Measurements from ENCODE around the gene PPT1. TPM values are rescaled to one million over a fixed set of nuclear protein-coding genes. Genes with fewer than 3 reads are reported as not detected.

The PPT1 gene
- total RNA-seq, 4 donors from 2014 or later, result 6.4 to 28.9 (median 18.0) TPM

- H3K27ac ChIP-seq, result no peak overlapping the region
- peaks cover 10% of the 10 kb centered on the region for H3K27me3 ChIP-seq
- DNase-seq, result no peak
- WGBS, 2 donors (ENCODE audit: low coverage in 1 of 2), result 59 to 76% methylated on average over 7 of the region's 7 CpGs
- intact Hi-C loops (cut with DNase I; ENCODE audit: low total_unique reads) (no loop called here), in situ Hi-C loops (cut with MboI; ENCODE audit: low pct_ligation_motif_present in 1 of 4, low pct_unique_long_range_greater_than_20kb in 1 of 4, low sequenced_read_pairs in 3 of 4) (loop anchor here (10.0 to 25.0 kb wide), 5 partner anchors 194 to 297 kb away; no protein-coding TSS in a partner anchor)
- no peaks in the 10 kb centered on the region for H3K36me3 ChIP-seq
- TF ChIP-seq POLR2A (IDR thresholded peaks at IDR 0.05) (no peak), CTCF (IDR thresholded peaks at IDR 0.05) (no peak), EP300 (IDR thresholded peaks at IDR 0.05; ENCODE audit: low read depth) (no peak), POLR2AphosphoS5 (IDR thresholded peaks at IDR 0.05) (no peak)
- H3K4me1 ChIP-seq, result no peaks in the 10 kb centered on the region
- H3K4me3 ChIP-seq, result no peak overlapping the region
- no peaks in the 10 kb centered on the region for H3K9me3 ChIP-seq
These were observed 43.3 kb upstream of the PPT1 start for GRCh38 chr1:40140211-40140973.

GRCh38 chr1:40133839-40134238 lies 36.8 kb upstream of the PPT1 start:
- 47 to 56% methylated on average over 2 of the region's 2 CpGs for WGBS, 2 donors (ENCODE audit: low coverage in 1 of 2)

DNA sequence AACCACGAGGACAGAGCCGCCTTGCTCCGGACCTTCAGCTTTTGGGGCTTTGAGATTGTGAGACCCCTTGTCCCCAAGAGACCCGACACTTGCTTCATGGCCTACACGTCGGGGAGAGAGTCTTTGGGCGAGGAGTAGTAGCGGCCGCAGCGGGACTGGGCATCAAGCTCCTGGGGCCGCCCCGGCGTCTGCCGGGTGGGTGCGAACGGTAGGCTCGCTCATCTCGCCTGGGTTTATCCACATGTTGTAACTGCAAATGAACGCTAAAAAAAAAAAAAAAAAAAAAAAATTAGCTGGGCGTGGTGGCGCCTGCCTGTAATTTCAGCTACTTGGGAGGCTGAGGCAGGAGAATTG lies 36.2 kb upstream of the PPT1 start:
- in situ Hi-C loops (cut with MboI; ENCODE audit: low pct_ligation_motif_present in 1 of 4, low pct_unique_long_range_greater_than_20kb in 1 of 4, low sequenced_read_pairs in 3 of 4) (loop anchor here in 2 of 4 donors (25.0 kb wide), 2 partner anchors 279 to 304 kb away; no protein-coding TSS in a partner anchor), intact Hi-C loops (cut with DNase I; ENCODE audit: low total_unique reads) (no loop called here)
- no peak for DNase-seq
- Histone ChIP-seq H3K4me3 (no peak overlapping the region), H3K4me1 (no peaks in the 10 kb centered on the region), H3K9me3 (peaks cover 0 to 6% of the 10 kb centered on the region in 2 donors), H3K27ac (no peak overlapping the region), H3K36me3 (no peaks in the 10 kb centered on the region), H3K27me3 (peaks cover 25% of the 10 kb centered on the region)
- 87 to 89% methylated on average over 7 to 21 of the region's 21 CpGs for WGBS, 2 donors (ENCODE audit: low coverage in 1 of 2)
- no peak for TF ChIP-seq EP300 (IDR thresholded peaks at IDR 0.05; ENCODE audit: low read depth)
- no peak for TF ChIP-seq POLR2A (IDR thresholded peaks at IDR 0.05)
- TF ChIP-seq CTCF (IDR thresholded peaks at IDR 0.05), result no peak
- TF ChIP-seq POLR2AphosphoS5 (IDR thresholded peaks at IDR 0.05), result no peak

More at GRCh38 chr1:40133839-40134238, 36.8 kb upstream of the PPT1 start:
- no peak overlapping the region for H3K27ac ChIP-seq
- in situ Hi-C loops (cut with MboI; ENCODE audit: low pct_ligation_motif_present in 1 of 4, low pct_unique_long_range_greater_than_20kb in 1 of 4, low sequenced_read_pairs in 3 of 4) (loop anchor here in 2 of 4 donors (25.0 kb wide), 2 partner anchors 278 to 303 kb away; no protein-coding TSS in a partner anchor), intact Hi-C loops (cut with DNase I; ENCODE audit: low total_unique reads) (no loop called here)
- no peak for DNase-seq
- H3K4me1 ChIP-seq, result no peaks in the 10 kb centered on the region
- peaks cover 25% of the 10 kb centered on the region for H3K27me3 ChIP-seq
- no peak for TF ChIP-seq EP300 (IDR thresholded peaks at IDR 0.05; ENCODE audit: low read depth)
- no peak for TF ChIP-seq POLR2AphosphoS5 (IDR thresholded peaks at IDR 0.05)
- TF ChIP-seq CTCF (IDR thresholded peaks at IDR 0.05), result no peak
- no peak for TF ChIP-seq POLR2A (IDR thresholded peaks at IDR 0.05)
- H3K36me3 ChIP-seq, result no peaks in the 10 kb centered on the region
- no peak overlapping the region for H3K4me3 ChIP-seq
- peaks cover 0 to 6% of the 10 kb centered on the region in 2 donors for H3K9me3 ChIP-seq

GRCh38 chr1:40132383-40133311 lies 35.6 kb upstream of the PPT1 start:
- TF ChIP-seq POLR2A (IDR thresholded peaks at IDR 0.05) (no peak), POLR2AphosphoS5 (IDR thresholded peaks at IDR 0.05) (no peak), CTCF (IDR thresholded peaks at IDR 0.05) (no peak), EP300 (IDR thresholded peaks at IDR 0.05; ENCODE audit: low read depth) (no peak)
- H3K36me3 ChIP-seq, result no peaks in the 10 kb centered on the region
- H3K27ac ChIP-seq, result no peak overlapping the region
- H3K4me3 ChIP-seq, result peak overlapping the region in 1 of 4 donors; percentile 23
- H3K27me3 ChIP-seq, result peaks cover 25% of the 10 kb centered on the region
- WGBS, 2 donors (ENCODE audit: low coverage in 1 of 2), result 47 to 67% methylated on average over 14 to 44 of the region's 44 CpGs
- peaks cover 0 to 6% of the 10 kb centered on the region in 2 donors for H3K9me3 ChIP-seq
- no peak for DNase-seq
- intact Hi-C loops (cut with DNase I; ENCODE audit: low total_unique reads), result no loop called here
- in situ Hi-C loops (cut with MboI; ENCODE audit: low pct_ligation_motif_present in 1 of 4, low pct_unique_long_range_greater_than_20kb in 1 of 4, low sequenced_read_pairs in 3 of 4), result loop anchor here in 2 of 4 donors (25.0 kb wide), 2 partner anchors 280 to 305 kb away; no protein-coding TSS in a partner anchor
- H3K4me1 ChIP-seq, result no peaks in the 10 kb centered on the region
